ENCODE measurements around the gene LY6G6D.

DNA sequence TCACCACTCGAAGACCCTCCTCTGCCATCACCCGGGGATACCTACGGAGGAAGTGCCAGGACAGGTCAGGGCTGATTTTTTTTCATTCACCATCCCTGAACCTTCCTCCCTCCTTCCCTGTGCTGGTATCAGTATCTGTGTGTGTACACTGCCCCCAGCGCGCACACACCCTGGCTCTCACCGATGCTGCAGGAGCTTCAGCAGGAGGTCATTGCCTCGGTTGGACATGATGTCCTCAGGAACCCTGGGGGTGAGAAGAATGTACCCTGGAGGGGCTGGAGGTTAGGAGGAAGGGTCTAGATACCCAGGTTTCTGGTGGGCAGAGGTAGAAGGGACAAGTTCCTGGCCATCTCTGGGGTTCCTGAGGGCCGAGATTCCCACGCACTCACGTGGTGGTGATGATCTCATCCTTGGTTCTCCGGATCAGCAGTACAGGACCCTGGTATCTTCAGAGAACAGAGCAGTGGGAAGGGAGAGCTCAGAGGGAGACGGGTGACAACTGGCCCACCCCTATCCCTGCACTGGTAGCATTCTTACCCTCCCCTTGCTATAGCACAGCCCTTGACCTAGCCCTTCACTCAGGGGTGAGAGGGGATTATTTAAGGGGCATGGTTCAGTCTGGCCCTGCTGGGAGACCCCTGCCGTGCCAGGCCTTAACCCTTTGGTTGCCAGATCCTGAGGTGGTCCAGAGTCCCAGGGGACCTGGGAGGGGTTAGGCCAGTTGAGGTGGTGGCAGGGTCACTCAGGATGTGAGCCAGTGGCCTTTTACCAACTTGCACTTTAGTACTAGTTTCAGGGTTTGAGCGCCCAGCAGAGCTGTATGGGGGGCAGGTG lies 27.1 kb upstream of the LY6G6D start:
- TF ChIP-seq, protein P1, sequence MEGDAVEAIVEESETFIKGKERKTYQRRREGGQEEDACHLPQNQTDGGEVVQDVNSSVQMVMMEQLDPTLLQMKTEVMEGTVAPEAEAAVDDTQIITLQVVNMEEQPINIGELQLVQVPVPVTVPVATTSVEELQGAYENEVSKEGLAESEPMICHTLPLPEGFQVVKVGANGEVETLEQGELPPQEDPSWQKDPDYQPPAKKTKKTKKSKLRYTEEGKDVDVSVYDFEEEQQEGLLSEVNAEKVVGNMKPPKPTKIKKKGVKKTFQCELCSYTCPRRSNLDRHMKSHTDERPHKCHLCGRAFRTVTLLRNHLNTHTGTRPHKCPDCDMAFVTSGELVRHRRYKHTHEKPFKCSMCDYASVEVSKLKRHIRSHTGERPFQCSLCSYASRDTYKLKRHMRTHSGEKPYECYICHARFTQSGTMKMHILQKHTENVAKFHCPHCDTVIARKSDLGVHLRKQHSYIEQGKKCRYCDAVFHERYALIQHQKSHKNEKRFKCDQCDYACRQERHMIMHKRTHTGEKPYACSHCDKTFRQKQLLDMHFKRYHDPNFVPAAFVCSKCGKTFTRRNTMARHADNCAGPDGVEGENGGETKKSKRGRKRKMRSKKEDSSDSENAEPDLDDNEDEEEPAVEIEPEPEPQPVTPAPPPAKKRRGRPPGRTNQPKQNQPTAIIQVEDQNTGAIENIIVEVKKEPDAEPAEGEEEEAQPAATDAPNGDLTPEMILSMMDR (IDR thresholded peaks at IDR 0.05): no peak
- TF ChIP-seq POLR2AphosphoS5 (IDR thresholded peaks at IDR 0.05): no peak

Measured in prostate gland (tissue), 2 donors.